HepG2 (cell line): ENCODE results near the gene TMEM14A. TPM values are rescaled to one million over a fixed set of nuclear protein-coding genes. Genes with fewer than 3 reads are reported as not detected.

Source experiments
- ATAC-seq: fragments of 200-7000 bp; cut with Tn5 transposase; 3 replicates; pipeline ENCODE4 v1.9.1; 2020; ENCODE audit warnings: mild to moderate bottlenecking, moderate library complexity
- BruUV-seq: library from RNA; stranded (reverse); fragments of 400-500 nt; replicated peaks from 2 replicates; lab custom pipeline; 2021; lab: Mats Ljungman, UMichigan
- CTCF ChIA-PET: fragments of 300-600 bp; formaldehyde crosslinking; extraction: SDS; loops from one replicate; lab custom pipeline; 2021; ENCODE audit warnings: low total read pairs, inconsistent platforms, low intra/inter-chr PET ratio; lab: Yijun Ruan, JAX
- POLR2A ChIA-PET: fragments of 350-600 bp; sonication (Branson Sonifier 250); formaldehyde crosslinking; loops from one replicate; lab custom pipeline; 2020; ENCODE audit warnings: antibody characterized with exemption, inconsistent platforms; lab: Yijun Ruan, JAX
- DNase-seq: peaks from one replicate; pipeline ENCODE4 v3.0.0-alpha.2; 2015; ENCODE audit warnings: low spot score
- FAIRE-seq: peaks from 3 replicates; lab custom pipeline; 2011; peaks lifted over from hg19 to GRCh38; lab: Jason Lieb, UNC
- H2AFZ ChIP-seq: one replicate; pipeline ENCODE4 v1.6.1; 2011; ENCODE audit warnings: low read length, inconsistent platforms
- H3K27ac ChIP-seq: fragments of 300-600 bp; 3 replicates; pipeline ENCODE4 v1.8.0; 2011; ENCODE audit warnings: mixed run types, mild to moderate bottlenecking, mixed read lengths, low read length, inconsistent platforms; ENCODE audit not compliant: insufficient read depth; ENCODE audit errors: extremely low read length
- H3K27me3 ChIP-seq, 2 experiments: fragments of 200-600 bp in 1 of 2; 2 replicates in 1 of 2; 3 replicates in 1 of 2; pipeline versions ENCODE4 v1.6.0 to v1.8.0; 2011; ENCODE audit warnings: low read length in 2 of 2, mild to moderate bottlenecking in 2 of 2, moderate library complexity in 2 of 2, inconsistent platforms in 1 of 2; ENCODE audit not compliant: insufficient read depth in 2 of 2, control insufficient read depth in 1 of 2
- H3K36me3 ChIP-seq, 2 experiments: fragments of 200-600 bp in 1 of 2; replicated peaks in 1 of 2; 2 replicates in 1 of 2; 3 replicates in 1 of 2; pipeline versions ENCODE4 v1.5.1 to v1.8.0; 2011; ENCODE audit warnings: low read length in 2 of 2, inconsistent platforms in 1 of 2; ENCODE audit not compliant: insufficient read depth in 2 of 2, control insufficient read depth in 1 of 2
- H3K4me1 ChIP-seq: 2 replicates; pipeline ENCODE4 v1.5.1; 2012; ENCODE audit warnings: low read length, inconsistent platforms; ENCODE audit not compliant: insufficient read depth
- H3K4me2 ChIP-seq: 2 replicates; pipeline ENCODE4 v1.6.0; 2011; ENCODE audit warnings: low read depth, low read length, inconsistent platforms
- H3K4me3 ChIP-seq, 3 experiments: fragments of 200-600 bp in 1 of 3; sonication (generic), shearing (Covaris generic) in 1 of 3; replicated peaks in 1 of 3; 2 replicates each; pipeline ENCODE4 v1.5.1; 2011 to 2016; ENCODE audit warnings: low read length in 3 of 3, inconsistent platforms in 2 of 3, low read depth in 2 of 3, mild to moderate bottlenecking in 2 of 3, control low read depth in 1 of 3, mixed read lengths in 1 of 3; ENCODE audit not compliant: insufficient read depth in 1 of 3
- H3K79me2 ChIP-seq: one replicate; pipeline ENCODE4 v1.6.1; 2011; ENCODE audit warnings: low read length, inconsistent platforms; ENCODE audit not compliant: insufficient read depth
- H3K9ac ChIP-seq: 2 replicates; pipeline ENCODE4 v1.6.0; 2011; ENCODE audit warnings: mild to moderate bottlenecking, low read depth, low read length, inconsistent platforms; ENCODE audit not compliant: insufficient read depth
- H3K9me3 ChIP-seq: 2 replicates; pipeline ENCODE4 v1.5.1; 2012; ENCODE audit warnings: mild to moderate bottlenecking, low read length
- H4K20me1 ChIP-seq: 2 replicates; pipeline ENCODE4 v1.6.0; 2011; ENCODE audit warnings: inconsistent platforms, mild to moderate bottlenecking, low read length, moderate library complexity; ENCODE audit not compliant: insufficient read depth
- CEBPB ChIP-seq: IDR thresholded peaks from 2 replicates; pipeline ENCODE4 v1.6.1; 2011; ENCODE audit warnings: low read depth, low read length, improper control_type of control experiment, borderline replicate concordance
- CEBPG ChIP-seq: IDR thresholded peaks from 2 replicates; pipeline ENCODE4 v1.6.1; 2016
- SAP130 ChIP-seq: IDR thresholded peaks from 2 replicates; pipeline ENCODE4 v1.6.1; 2016; ENCODE audit warnings: low read depth
- SOX5 ChIP-seq: IDR thresholded peaks from 2 replicates; pipeline ENCODE4 v1.6.1; 2016; ENCODE audit warnings: borderline replicate concordance
- ZFP36L1 ChIP-seq: sonication (generic); formaldehyde crosslinking; IDR thresholded peaks from 2 replicates; pipeline ENCODE4 v1.8.0; 2022; ENCODE audit warnings: mild to moderate bottlenecking, missing genetic modification reagents, moderate library complexity
- ZNF543 ChIP-seq: sonication (generic); formaldehyde crosslinking; IDR thresholded peaks from 2 replicates; pipeline ENCODE4 v1.4.0; 2020; ENCODE audit warnings: mild to moderate bottlenecking, missing genetic modification reagents
- WGBS: methylation state at CpG from one replicate; pipeline ENCODE4 v1.1.6; 2017; ENCODE audit warnings: low lambda C conversion rate; 5-methylcytosine and 5-hydroxymethylcytosine counted together
- in situ Hi-C: cut with HindIII; loops from 2 replicates; pipeline ENCODE4 v1.10.0; 2017; ENCODE audit warnings: low pct_unique_long_range_greater_than_20kb; ENCODE audit not compliant: extremely low pct_ligation_motif_present
- intact Hi-C: fragments of 100-400 bp; cut with micrococcal nuclease; formaldehyde crosslinking; loops from one replicate; pipeline ENCODE4 v1.10.0; 2022; ENCODE audit not compliant: unreplicated experiment
- polyA plus RNA-seq, 8 experiments: library from polyadenylated mRNA; depleted of rRNA in 3 of 8; stranded (reverse) in 7 of 8; unstranded in 1 of 8; fragments of >200 nt; fragmentation: Illumina TruSeq in 4 of 8; extraction: Trizol in 4 of 8; gene quantifications; 2 replicates each; pipeline versions ENCODE4 v1.2.1 to v1.2.3, GENCODE V29; 2011 to 2016; ENCODE audit warnings: low read depth in 4 of 8, missing spikeins in 1 of 8, mixed read lengths in 1 of 8; ENCODE audit not compliant: insufficient read depth in 1 of 8
- total RNA-seq, 5 experiments: library from RNA; depleted of rRNA; stranded (reverse); fragments of >200 nt; fragmentation: Illumina TruSeq; extraction: Trizol; gene quantifications; 2 replicates each; pipeline ENCODE4 v1.2.3, GENCODE V29; 2016; ENCODE audit warnings: low read depth in 1 of 5
- TF ChIP-seq, protein P1 (sequence below): sonication (generic); formaldehyde crosslinking; IDR thresholded peaks from 2 replicates; pipeline ENCODE4 v1.5.0; 2020; ENCODE audit warnings: mild to moderate bottlenecking, missing genetic modification reagents
- TF ChIP-seq, protein P2 (sequence below): sonication (generic); formaldehyde crosslinking; IDR thresholded peaks from 2 replicates; pipeline ENCODE4 v1.5.0; 2020; ENCODE audit warnings: mild to moderate bottlenecking, missing genetic modification reagents, borderline replicate concordance

TMEM14A gene
- total and polyA plus RNA-seq, 2 of the 13 experiments (the other 11 are each of a cell fraction or from before 2014, with no cell fraction given), result 24.6 to 73.7 TPM

DNA sequence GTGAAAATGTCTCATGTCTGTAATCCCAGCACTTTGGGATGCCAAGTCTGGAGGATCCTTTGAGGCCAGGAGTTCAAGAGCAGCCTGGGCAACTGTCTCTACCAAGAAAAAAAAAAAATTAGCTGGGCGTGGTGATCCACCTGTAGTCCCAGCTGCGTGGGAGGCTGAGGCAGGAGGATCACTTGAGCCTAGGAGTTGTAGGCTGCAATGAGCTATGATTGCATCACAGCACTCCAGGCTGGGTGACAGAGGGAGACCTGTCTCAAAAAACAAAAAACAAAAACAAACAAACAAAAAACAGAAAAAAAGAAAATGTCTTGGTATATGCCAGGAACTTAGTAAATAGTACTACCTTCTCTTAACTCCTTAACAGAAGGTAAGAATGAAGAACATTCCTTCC is 31.4 kb upstream of the TMEM14A start:
- ATAC-seq, result no peak
- in situ Hi-C loops, result no loop called here
- 60% methylated on average over 2 of the region's 2 CpGs for WGBS
- TF ChIP-seq ZNF543 (CRISPR knock-in tag), result no peak
- 0 out of 2 replicates have a peak, but pooled peaks have one; percentile 40 for TF ChIP-seq CEBPG (CRISPR knock-in tag)
- TF ChIP-seq, protein P1, sequence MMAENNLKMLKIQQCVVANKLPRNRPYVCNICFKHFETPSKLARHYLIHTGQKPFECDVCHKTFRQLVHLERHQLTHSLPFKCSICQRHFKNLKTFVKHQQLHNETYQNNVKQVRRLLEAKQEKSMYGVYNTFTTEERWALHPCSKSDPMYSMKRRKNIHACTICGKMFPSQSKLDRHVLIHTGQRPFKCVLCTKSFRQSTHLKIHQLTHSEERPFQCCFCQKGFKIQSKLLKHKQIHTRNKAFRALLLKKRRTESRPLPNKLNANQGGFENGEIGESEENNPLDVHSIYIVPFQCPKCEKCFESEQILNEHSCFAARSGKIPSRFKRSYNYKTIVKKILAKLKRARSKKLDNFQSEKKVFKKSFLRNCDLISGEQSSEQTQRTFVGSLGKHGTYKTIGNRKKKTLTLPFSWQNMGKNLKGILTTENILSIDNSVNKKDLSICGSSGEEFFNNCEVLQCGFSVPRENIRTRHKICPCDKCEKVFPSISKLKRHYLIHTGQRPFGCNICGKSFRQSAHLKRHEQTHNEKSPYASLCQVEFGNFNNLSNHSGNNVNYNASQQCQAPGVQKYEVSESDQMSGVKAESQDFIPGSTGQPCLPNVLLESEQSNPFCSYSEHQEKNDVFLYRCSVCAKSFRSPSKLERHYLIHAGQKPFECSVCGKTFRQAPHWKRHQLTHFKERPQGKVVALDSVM (CRISPR knock-in tag), result peak; percentile 69; the same call in 1 of the 2 replicates
- peak; percentile 66; the same call in 1 of the 2 replicates for TF ChIP-seq CEBPB
- FAIRE-seq, result no peak
- H3K36me3 ChIP-seq, result no peaks in the 10 kb centered on the region
- CTCF ChIA-PET, result no interaction called here
- no peak for DNase-seq
- H4K20me1 ChIP-seq, result no peaks in the 10 kb centered on the region
- intact Hi-C loops, result no loop called here
- H2AFZ ChIP-seq, result no peak overlapping the region
- peak overlapping the region in 1 of 3 experiments; percentile 36; a peak in 1 of 6 replicates for H3K4me3 ChIP-seq
- BruUV-seq, result no TSS peak
- POLR2A ChIA-PET, result interaction anchor here (1.5 kb wide), 1 partner anchor 42 kb away, joined by 4 read pairs; no protein-coding TSS in a partner anchor
- H3K27ac ChIP-seq, result no peak overlapping the region
- H3K79me2 ChIP-seq, result no peaks in the 10 kb centered on the region
- H3K4me1 ChIP-seq, result peaks cover 45% of the 10 kb centered on the region
- peaks cover 0 to 17% of the 10 kb centered on the region in 2 experiments; a peak in 3 of 5 replicates for H3K27me3 ChIP-seq
- H3K9ac ChIP-seq, result no peak overlapping the region
- H3K4me2 ChIP-seq, result peak overlapping the region; percentile 69
- H3K9me3 ChIP-seq, result no peaks in the 10 kb centered on the region

DNA sequence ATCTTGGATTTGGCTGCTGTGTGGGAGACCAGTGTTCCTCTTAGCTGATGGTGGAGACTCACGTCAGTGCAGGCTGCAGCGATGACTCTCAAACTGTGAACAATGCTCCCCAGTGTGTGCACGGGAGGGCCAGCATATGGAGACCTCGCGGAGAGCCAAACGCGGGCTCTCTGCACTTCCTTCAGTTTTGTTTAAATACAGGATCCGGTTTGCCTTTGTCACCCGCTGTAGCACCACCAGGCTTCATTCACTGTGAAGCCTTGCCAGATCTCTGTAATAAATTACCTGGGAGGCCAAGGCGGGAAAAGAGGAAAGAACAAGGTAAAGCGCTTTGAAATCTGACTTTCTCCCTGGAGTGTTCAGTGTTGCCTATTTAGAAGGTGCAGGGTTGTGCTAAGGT is 30.7 kb upstream of the TMEM14A start:
- peak; percentile 58 for FAIRE-seq
- Histone ChIP-seq H2AFZ (peak overlapping the region; percentile 49), H3K4me3 (peak overlapping the region in 2 of 3 experiments; percentile 25 to 36; a peak in 2 of 6 replicates), H3K79me2 (no peaks in the 10 kb centered on the region), H4K20me1 (no peaks in the 10 kb centered on the region), H3K27ac (no peak overlapping the region), H3K9me3 (no peaks in the 10 kb centered on the region), H3K27me3 (peaks cover 0 to 20% of the 10 kb centered on the region in 2 experiments; a peak in 3 of 5 replicates), H3K4me1 (peaks cover 39% of the 10 kb centered on the region), H3K4me2 (peak overlapping the region; percentile 69), H3K9ac (peak overlapping the region; percentile 38; the same call in 1 of the 2 replicates), H3K36me3 (no peaks in the 10 kb centered on the region)
- DNase-seq, result peak; percentile 73
- ChIA-PET POLR2A (no interaction called here), CTCF (no interaction called here)
- peak; percentile 99 for ATAC-seq
- intact Hi-C loops (loop anchor here (1.0 to 2.0 kb wide), 2 partner anchors 27 to 51 kb away; no protein-coding TSS in a partner anchor), in situ Hi-C loops (no loop called here)
- WGBS, result 4% methylated on average over 11 of the region's 11 CpGs
- no TSS peak for BruUV-seq
- TF ChIP-seq SOX5 (peak; percentile 78), SAP130 (peak; percentile 56), ZFP36L1 (CRISPR knock-in tag) (no peak)
- TF ChIP-seq, protein P2, sequence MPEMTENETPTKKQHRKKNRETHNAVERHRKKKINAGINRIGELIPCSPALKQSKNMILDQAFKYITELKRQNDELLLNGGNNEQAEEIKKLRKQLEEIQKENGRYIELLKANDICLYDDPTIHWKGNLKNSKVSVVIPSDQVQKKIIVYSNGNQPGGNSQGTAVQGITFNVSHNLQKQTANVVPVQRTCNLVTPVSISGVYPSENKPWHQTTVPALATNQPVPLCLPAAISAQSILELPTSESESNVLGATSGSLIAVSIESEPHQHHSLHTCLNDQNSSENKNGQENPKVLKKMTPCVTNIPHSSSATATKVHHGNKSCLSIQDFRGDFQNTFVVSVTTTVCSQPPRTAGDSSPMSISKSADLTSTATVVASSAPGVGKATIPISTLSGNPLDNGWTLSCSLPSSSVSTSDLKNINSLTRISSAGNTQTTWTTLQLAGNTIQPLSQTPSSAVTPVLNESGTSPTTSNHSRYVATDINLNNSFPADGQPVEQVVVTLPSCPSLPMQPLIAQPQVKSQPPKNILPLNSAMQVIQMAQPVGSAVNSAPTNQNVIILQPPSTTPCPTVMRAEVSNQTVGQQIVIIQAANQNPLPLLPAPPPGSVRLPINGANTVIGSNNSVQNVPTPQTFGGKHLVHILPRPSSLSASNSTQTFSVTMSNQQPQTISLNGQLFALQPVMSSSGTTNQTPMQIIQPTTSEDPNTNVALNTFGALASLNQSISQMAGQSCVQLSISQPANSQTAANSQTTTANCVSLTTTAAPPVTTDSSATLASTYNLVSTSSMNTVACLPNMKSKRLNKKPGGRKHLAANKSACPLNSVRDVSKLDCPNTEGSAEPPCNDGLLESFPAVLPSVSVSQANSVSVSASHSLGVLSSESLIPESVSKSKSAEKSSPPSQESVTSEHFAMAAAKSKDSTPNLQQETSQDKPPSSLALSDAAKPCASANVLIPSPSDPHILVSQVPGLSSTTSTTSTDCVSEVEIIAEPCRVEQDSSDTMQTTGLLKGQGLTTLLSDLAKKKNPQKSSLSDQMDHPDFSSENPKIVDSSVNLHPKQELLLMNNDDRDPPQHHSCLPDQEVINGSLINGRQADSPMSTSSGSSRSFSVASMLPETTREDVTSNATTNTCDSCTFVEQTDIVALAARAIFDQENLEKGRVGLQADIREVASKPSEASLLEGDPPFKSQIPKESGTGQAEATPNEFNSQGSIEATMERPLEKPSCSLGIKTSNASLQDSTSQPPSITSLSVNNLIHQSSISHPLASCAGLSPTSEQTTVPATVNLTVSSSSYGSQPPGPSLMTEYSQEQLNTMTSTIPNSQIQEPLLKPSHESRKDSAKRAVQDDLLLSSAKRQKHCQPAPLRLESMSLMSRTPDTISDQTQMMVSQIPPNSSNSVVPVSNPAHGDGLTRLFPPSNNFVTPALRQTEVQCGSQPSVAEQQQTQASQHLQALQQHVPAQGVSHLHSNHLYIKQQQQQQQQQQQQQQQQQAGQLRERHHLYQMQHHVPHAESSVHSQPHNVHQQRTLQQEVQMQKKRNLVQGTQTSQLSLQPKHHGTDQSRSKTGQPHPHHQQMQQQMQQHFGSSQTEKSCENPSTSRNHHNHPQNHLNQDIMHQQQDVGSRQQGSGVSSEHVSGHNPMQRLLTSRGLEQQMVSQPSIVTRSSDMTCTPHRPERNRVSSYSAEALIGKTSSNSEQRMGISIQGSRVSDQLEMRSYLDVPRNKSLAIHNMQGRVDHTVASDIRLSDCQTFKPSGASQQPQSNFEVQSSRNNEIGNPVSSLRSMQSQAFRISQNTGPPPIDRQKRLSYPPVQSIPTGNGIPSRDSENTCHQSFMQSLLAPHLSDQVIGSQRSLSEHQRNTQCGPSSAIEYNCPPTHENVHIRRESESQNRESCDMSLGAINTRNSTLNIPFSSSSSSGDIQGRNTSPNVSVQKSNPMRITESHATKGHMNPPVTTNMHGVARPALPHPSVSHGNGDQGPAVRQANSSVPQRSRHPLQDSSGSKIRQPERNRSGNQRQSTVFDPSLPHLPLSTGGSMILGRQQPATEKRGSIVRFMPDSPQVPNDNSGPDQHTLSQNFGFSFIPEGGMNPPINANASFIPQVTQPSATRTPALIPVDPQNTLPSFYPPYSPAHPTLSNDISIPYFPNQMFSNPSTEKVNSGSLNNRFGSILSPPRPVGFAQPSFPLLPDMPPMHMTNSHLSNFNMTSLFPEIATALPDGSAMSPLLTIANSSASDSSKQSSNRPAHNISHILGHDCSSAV, result 0 out of 2 replicates have a peak, but pooled peaks have one; percentile 65
